Measurements from ENCODE around the gene PCDHGC3.

PCDHGC3 gene

DNA sequence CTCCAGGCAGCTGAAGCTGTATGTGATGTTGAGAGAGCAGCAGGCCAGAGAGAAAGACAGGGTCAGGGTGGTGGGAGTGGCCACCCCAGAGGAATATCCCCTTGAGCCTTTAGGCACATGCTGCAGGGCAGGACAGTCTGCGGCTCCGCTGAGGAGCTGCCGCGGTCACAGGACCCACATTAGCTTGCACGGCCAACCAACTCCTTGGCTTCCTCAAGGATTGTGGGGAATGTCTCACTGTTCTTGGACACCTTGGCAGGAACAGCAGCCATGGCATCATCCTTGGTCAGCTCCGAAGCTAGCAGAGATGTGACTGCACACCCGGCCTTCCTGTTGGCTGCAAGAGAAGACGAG is 40.9 kb downstream of the PCDHGC3 start:
- TF ChIP-seq CTCF (IDR thresholded peaks at IDR 0.05; ENCODE audit: low read depth, low read length, missing control alignments), result no peak
- DNase-seq (ENCODE audit: low read depth), result no peak
- H3K4me3 ChIP-seq (ENCODE audit: low read depth, low read length), result no peak overlapping the region

GRCh38 chr5:141517312-141517711 is 41.5 kb downstream of the PCDHGC3 start:
- H3K4me3 ChIP-seq (ENCODE audit: low read depth, low read length), result no peak overlapping the region
- TF ChIP-seq CTCF (IDR thresholded peaks at IDR 0.05; ENCODE audit: low read depth, low read length, missing control alignments), result no peak
- DNase-seq (ENCODE audit: low read depth), result no peak

DNA sequence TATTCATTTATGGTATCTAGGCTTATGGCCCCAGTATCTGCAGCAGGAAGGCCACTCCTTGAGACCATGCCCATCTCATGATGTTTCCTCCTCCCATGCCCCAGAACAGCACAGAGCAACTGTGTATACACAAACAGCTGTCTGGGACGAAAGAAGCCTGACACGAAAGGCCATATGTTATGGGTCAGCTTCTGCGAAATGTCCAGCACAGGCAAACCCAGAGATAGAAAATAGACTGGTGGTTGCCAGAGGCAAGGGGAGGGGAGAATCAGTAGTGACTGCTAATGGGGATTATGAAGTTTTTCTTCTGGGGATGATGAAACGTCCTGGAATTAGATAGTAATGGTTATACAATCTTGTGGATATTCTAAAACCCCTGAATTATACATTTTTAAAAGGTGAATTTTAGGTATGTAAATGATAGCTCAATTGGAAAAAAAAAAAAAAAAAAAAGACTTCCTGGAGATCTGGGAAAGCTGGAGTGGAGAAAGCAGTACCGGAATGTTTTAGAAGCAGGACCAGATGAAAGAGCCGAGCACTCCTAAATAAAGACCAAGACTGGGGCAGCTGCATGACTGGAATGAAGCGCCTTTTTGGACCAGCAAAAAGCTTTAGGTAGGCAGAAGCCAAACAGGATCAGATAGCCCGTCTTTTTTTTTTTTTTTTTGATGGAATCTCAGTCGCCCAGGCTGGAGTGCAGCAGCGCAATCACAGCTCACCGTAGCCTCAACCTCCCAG is 42.3 kb downstream of the PCDHGC3 start:
- TF ChIP-seq CTCF (IDR thresholded peaks at IDR 0.05; ENCODE audit: low read depth, low read length, missing control alignments), result no peak
- no peak overlapping the region for H3K4me3 ChIP-seq (ENCODE audit: low read depth, low read length)
- DNase-seq (ENCODE audit: low read depth), result no peak

DNA sequence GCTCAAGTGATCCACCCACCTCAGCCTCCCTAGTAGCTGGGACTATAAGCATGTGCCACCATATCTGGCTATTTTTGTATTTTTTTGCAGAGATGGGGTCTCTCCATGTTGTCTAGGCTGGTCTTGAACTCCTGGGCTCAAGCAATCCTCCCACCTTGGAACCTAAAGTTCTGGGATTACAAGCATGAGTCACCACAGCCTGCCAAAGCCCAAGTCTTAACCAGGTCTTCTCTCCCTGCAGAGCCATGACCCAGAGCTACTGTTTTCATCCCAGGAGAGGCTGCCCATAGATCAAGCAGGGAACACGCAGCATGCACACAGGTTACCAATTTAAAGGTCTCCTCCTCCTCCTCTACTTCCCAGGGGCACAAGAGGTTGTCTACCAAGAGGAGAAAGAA is 42.9 kb downstream of the PCDHGC3 start:
- DNase-seq (ENCODE audit: low read depth), result no peak
- TF ChIP-seq CTCF (IDR thresholded peaks at IDR 0.05; ENCODE audit: low read depth, low read length, missing control alignments), result no peak
- no peak overlapping the region for H3K4me3 ChIP-seq (ENCODE audit: low read depth, low read length)

GRCh38 chr5:141519605-141520565 is 44.1 kb downstream of the PCDHGC3 start:
- DNase-seq (ENCODE audit: low read depth), result no peak
- H3K4me3 ChIP-seq (ENCODE audit: low read depth, low read length), result no peak overlapping the region
- no peak for TF ChIP-seq CTCF (IDR thresholded peaks at IDR 0.05; ENCODE audit: low read depth, low read length, missing control alignments)

DNA sequence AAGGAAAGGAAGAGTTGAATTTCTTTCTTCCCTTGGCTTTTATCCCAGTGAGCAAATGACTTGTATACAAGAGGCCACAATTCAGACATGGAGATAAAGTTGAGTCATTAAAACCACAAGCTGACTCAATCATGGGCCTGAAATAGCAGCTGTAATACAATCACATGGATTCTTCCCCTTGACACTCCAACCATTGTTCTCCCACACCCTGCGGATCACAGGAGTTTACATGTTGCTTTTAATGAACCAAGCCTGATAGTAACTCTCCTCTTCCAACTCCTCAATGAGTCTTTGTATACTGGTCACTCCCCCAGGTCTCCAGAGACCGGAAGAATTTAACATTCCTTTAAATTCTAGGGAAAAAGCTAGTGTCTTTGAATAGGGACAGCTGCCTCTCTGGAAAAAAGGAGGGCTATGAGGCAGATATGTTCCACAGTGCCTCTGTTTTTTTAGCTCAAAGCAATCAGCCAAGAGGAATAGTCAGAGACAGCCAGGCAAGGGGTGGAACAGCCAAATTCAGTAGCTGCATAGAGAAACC is 45.5 kb downstream of the PCDHGC3 start:
- no peak for DNase-seq (ENCODE audit: low read depth)
- TF ChIP-seq CTCF (IDR thresholded peaks at IDR 0.05; ENCODE audit: low read depth, low read length, missing control alignments), result no peak
- no peak overlapping the region for H3K4me3 ChIP-seq (ENCODE audit: low read depth, low read length)
